Hindlimb muscle (tissue), 1 donor: ENCODE data around the gene KLF11. TPM values are rescaled to one million over a fixed set of nuclear protein-coding genes. Genes with fewer than 3 reads are reported as not detected.
"Not testable (repeated sequence)": the region's sequence is repeated elsewhere in the genome, so short reads cannot be mapped to it uniquely, and the experiment has no call there.

ENCODE experiments used
- DNase-seq: peaks from one replicate; pipeline ENCODE4 v3.0.0-alpha.2; 2013
- polyA plus RNA-seq: library from polyadenylated mRNA; unstranded; fragments of 120-200 nt; gene quantifications from one replicate; pipeline ENCODE4 v1.2.1, GENCODE V29; 2013; ENCODE audit not compliant: insufficient read length

Gene KLF11
- polyA plus RNA-seq, 1 donor, result 23.7 TPM

- peak; percentile 48 for DNase-seq
Measured at GRCh38 chr2:10009811-10010781, 33.3 kb upstream of the KLF11 start.

- DNase-seq, result not testable (repeated sequence)
Measured at GRCh38 chr2:10010861-10011605, 32.3 kb upstream of the KLF11 start.

DNA sequence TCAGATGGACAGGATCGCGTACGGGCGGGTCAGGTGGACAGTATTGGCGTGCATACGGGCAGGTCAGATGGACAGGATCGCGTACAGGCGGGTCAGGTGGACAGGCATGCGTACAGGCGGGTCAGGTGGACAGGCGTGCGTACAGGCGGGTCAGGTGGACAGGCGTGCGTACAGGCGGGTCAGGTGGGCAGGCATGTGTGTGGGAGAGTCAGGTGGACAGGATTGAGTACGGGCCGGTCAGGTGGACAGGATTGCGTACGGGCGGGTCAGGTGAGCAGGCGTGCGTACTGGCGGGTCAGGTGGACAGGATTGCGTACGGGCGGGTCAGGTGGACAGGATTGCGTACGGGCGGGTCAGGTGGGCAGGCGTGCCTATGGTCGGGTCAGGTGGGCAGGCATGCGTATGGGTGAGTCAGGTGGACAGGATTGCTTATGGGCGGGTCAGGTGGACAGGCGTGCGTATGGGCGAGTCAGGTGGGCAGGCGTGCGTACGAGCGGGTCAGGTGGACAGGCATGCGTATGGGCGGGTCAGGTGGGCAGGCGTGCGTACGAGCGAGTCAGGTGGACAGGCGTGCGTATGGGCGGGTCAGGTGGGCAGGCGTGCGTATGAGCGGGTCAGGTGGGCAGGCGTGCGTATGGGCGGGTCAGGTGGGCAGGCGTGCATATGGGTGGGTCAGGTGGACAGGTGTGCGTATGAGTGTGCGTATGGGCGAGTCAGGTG, 31.6 kb upstream of the KLF11 start:
- DNase-seq, result not testable (repeated sequence)

DNA sequence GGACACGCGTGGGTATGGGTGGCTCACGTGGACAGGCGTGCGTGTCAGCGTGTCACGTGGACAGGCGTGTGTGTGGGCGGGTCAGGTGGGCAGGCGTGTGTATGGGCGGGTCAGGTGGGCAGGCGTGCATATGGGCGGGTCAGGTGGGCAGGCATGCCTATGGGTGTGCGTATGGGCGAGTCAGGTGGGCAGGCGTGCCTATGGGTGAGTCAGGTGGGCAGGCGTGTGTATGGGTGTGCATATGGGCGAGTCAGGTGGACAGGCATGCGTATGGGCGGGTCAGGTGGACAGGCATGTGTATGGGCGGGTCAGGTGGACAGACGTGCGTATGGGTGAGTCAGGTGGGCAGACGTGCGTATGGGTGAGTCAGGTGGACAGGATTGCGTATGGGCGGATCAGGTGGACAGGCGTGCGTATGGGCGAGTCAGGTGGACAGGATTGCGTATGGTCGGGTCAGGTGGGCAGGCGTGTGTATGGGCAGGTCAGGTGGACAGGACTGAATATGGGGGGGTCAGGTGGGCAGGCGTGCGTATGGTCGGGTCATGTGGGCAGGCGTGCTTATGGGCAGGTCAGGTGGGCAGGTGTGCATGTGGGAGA, 30.9 kb upstream of the KLF11 start:
- not testable (repeated sequence) for DNase-seq

DNA sequence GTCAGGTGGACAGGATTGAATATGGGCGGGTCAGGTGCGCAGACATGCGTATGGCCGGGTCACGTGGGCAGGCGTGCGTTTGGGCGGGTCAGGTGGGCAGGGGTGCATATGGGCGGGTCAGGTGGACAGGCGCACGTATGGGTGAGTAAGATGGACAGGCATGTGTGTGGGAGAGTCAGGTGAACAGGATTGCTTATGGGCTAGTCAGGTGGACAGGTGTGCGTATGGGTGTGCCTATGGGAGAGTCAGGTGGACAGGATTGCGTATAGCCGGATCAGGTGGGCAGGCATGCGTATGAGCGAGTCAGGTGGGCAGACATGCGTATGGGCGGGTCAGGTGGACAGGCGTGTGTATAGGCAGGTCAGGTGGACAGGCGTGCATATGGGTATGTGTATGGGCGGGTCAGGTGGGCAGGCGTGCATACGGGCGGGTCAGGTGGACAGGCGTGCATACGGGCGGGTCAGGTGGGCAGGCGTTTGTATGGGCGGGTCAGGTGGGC, 30.3 kb upstream of the KLF11 start:
- no peak for DNase-seq

DNA sequence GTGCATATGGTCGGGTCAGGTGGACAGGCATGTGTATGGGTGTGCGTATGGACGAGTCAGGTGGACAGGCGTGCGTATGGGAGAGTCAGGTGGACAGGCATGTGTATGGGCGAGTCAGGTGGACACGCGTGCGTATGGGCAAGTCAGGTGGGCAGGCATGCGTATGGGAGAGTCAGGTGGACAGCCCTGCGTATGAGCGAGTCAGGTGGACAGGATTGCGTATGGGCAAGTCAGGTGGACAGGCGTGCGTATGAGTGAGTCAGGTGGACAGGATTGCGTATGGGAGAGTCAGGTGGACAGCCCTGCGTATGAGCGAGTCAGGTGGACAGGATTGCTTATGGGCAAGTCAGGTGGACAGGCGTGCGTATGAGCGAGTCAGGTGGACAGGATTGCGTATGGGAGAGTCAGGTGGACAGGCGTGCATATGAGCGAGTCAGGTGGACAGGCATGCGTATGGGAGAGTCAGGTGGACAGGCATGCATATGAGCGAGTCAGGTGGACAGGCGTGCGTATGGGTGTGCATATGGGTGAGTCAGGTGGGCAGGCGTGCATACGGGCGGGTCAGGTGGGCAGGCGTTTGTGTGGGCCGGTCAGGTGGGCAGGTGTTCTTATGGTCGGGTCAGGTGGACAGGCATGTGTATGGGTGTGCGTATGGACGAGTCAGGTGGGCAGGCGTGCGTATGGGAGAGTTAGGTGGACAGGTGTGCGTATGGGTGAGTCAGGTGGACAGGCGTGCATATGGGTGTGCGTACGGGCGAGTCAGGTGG, 29.5 kb upstream of the KLF11 start:
- DNase-seq, result not testable (repeated sequence)

DNA sequence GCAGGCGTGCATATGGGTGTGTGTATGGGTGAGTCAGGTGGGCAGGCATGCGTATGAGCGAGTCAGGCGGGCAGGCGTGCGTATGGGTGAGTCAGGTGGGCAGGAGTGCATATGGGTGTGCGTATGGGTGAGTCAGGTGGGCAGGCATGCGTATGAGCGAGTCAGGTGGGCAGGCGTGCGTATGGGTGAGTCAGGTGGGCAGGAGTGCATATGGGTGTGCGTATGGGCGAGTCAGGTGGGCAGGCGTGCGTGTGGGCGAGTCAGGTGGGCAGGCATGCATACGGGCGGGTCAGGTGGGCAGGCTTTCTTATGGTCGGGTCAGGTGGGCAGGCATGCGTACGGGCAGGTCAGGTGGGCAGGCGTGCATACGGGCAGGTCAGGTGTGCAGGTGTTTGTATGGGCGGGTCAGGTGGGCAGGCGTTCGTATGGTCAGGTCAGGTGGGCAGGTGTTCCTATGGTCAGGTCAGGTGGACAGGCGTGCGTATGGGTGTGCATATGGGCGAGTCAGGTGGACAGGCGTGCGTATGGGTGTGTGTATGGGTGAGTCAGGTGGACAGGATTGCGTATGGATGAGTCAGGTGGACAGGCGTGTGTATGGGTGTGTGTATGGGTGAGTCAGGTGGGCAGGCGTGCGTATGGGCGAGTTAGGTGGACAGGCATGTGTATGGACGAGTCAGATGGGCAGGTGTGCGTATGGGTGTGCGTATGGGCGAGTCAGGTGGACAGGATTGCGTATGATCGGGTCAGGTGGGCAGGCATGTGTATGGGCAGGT, 28.7 kb upstream of the KLF11 start:
- no peak for DNase-seq

DNA sequence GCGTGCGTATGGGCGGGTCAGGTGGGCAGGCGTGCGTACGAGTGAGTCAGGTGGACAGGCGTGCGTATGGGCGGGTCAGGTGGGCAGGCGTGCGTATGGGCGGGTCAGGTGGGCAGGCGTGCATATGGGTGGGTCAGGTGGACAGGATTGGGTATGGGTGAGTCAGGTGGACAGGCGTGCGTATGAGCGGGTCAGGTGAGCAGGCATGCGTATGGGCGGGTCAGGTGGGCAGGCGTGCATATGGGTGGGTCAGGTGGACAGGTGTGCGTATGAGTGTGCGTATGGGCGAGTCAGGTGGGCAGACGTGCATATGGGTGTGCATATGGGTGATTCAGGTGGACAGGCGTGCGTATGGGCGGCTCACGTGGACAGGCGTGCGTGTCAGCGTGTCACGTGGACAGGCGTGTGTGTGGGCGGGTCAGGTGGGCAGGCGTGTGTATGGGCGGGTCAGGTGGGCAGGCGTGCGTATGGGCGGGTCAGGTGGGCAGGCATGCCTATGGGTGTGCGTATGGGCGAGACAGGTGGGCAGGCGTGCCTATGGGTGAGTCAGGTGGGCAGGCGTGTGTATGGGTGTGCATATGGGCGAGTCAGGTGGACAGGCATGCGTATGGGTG, 27.9 kb upstream of the KLF11 start:
- not testable (repeated sequence) for DNase-seq

DNA sequence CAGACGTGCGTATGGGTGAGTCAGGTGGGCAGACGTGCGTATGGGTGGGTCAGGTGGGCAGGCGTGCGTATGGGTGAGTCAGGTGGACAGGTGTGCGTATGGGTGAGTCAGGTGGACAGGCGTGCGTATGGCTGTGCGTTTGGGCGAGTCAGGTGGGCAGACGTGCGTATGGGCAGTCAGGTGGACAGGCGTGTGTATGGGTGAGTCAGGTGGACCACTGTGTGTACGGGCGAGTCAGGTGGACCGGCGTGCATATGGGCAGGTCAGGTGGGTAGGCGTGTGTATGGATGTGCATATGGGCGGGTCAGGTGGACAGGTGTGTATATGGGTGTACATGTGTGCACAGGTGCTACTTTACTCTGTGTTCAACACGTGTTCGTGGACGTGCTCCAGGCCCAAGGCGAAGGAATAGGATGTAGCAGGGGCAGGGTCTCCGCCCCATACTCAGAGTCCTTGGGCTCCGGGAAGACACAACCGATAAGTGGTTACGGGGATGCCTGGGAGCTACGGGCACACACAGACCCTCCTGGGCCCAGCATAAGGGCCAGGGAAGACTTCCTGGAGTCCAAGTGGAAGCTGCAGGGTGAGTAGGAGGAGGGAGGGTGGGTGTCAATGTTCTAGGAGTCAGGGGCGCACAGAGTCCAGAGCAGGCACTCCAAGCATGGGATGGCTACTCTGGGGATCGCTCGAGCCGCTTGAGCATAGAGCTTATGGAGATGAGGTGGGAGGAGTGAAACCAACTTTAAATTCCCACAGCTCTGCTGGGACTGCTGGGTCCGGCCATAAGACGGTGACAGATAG, 27.1 kb upstream of the KLF11 start:
- DNase-seq, result no peak

GRCh38 chr2:10016802-10017258, 26.5 kb upstream of the KLF11 start:
- no peak for DNase-seq

- DNase-seq, result no peak
Measured at GRCh38 chr2:10017313-10017941, 25.9 kb upstream of the KLF11 start.

- DNase-seq, result no peak
Measured at GRCh38 chr2:10019174-10019573, 24.2 kb upstream of the KLF11 start.

DNA sequence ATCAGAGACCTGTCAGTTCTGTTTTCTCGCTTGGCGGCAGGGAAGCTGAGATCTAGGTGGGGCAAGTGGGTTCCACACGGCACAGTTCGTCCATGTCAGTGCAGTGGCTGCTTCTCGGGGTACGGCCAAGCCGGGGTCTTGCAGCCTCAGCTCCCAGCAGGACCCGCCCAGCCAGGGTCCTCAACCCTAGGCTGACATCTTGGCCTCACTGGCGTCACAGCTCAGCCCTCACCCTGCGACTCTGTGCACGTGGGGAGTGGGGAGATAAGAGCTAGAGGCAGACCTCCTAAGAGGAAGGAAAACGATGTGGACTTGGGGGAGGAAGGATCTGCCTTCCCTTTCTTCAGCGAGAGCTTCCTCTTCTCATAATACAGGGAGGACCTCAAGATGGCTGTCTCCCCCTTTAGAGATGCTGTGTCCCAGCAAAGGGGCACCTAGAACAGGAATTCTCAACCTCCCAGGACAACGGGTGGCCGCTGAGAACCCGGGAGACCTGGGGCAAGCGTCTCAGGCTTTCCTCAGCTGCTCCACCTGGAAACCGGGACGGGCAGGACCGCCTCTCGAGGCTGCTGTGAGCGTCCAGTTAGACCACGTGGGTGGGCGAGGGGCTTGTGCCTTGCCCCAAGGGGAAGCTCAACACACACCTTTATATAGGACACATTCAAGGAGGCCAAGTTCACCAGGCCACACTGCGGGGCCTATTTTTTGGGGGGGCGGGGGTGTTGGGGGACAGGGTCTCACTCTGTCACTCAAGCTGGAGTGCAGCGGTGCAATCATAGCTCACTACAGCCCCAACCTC, 23.5 kb upstream of the KLF11 start:
- no peak for DNase-seq

DNA sequence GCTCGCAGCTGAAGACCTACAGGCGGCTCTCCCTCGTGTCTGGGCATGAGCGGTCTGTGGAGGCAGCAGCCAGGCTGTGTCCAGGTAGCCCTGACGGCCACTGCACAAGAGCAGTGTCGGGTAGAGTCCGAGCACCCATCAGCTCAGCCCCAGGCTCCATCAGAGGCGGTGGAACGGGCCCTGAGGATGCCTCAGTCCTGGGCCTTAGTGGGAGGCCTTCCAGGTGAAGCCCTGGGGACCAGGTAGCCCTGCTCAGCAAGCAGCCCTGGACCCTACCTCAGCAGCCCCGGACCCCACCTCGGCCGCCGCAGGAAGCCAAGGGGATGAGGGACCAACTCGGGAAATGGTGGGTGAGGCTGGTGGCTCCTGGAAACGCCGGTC, 21.3 kb upstream of the KLF11 start:
- DNase-seq, result no peak

DNA sequence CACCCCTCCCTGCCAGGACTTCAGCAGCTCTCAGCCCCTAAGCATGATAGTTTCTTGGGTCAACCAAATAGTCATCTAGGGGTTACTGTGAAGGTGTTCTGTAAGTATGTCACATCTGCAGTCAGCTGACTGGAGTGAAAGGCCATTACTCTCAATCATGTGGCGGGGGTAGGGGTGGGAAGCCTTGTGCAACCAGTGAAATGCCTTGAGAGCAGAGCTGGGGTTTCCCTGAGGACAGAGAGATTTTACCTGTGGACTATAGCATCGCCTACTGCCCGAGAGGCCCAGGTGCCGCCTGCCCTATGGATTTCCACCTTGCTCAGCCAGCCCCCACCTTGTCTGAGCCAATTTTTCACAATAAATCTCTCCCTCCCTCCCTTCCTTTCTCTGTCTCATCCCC, 20.9 kb upstream of the KLF11 start:
- no peak for DNase-seq

DNA sequence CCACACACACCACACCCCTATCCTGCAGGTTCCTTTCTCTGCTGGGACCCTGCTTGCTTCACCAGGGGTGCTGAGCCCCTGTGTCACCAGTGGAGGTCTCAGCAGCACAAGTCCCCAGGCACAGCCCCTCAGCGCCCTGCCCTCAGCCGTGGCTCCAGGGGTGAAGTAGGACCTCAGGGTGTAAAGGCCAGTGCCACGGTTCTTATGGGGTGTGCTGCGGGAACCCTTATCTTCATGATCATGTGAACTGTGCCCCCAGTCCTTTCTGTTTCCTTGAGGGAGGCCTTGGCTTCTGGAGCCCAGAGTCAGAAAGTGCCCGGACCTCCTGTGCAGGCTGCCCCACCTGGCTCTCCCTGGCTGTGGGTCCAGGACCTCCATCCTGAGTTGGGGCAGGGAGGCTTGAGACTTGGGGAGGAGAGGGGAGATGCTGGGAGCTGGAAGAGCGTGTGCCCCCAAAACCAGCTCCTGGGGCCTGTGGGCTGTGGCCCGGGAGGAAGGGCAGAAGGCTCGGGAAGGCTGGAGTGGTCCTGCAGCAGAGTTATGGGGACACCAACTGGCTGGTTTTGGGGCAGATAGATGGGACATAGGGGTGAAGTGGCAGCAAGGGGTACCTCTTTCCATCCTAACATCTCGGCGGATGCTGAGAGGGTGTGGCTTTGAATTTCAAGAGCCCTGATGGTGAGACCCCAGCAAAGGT, 20.2 kb upstream of the KLF11 start:
- no peak for DNase-seq

DNA sequence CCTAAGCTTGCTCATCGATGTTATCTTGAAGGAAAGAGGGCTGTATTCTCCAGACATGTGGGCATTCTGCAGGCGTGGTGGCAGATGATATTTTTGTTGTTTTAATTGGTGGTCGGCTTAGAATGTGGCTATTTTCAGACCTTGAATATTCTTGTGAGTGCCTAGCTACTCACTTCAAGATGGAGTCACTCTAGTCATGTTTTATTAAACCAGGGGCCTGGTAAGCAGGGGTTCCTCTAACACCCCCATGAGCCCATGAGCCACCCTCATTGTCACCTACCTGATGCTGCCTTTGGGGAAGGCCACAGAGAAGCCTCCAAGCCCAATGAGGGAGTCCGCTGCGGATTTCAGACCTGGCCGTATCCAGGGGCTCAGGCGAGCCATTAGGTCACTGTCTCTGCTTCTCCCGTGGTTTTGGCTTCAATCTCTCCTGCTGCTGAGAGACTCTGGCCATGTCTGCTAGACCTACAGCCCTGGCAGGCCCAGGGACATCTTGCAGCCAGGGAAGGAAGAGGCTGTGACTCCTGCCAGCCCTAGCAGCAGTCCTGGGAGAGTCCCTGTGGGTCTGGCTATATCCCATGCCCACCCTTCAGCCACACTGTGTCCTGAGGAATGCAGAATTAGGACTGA, 16.3 kb upstream of the KLF11 start:
- DNase-seq, result no peak
